Ovary (tissue), 9 donors: Measurements from ENCODE around the gene PADI4. TPM values are rescaled to one million over a fixed set of nuclear protein-coding genes. Genes with fewer than 3 reads are reported as not detected.
A peak's percentile ranks its signal among the peaks of the same experiment; 100 is the strongest.

Experiments
- DNase-seq, 5 donors: peaks; one replicate each; pipeline ENCODE4 v3.0.0-alpha.2; 2019 to 2020
- H3K27ac ChIP-seq, 2 donors: fragments of 200-600 bp; one replicate each; pipeline versions ENCODE4 v1.5.1 to v1.8.0; 2019 to 2022
- H3K27me3 ChIP-seq: fragments of 200-600 bp; one replicate; pipeline ENCODE4 v1.8.0; 2022
- H3K36me3 ChIP-seq: fragments of 200-600 bp; sonication (generic); one replicate; pipeline ENCODE4 v1.5.1; 2019
- H3K4me1 ChIP-seq: one replicate; pipeline ENCODE4 v1.8.1; 2013; ENCODE audit warnings: mild to moderate bottlenecking, moderate library complexity; ENCODE audit not compliant: insufficient read depth
- H3K4me3 ChIP-seq: fragments of 200-600 bp; sonication (generic); one replicate; pipeline ENCODE4 v1.5.1; 2017
- H3K9me3 ChIP-seq, 2 donors: fragments of 200-600 bp in 1 of 2; sonication (generic) in 1 of 2; one replicate each; pipeline versions ENCODE4 v1.5.1 to v1.8.1; 2013 to 2019; ENCODE audit warnings: mild to moderate bottlenecking in 1 of 2, moderate library complexity in 1 of 2
- CTCF ChIP-seq, 3 donors: fragments of 450-650 bp in 2 of 3; fragments of 200-600 bp in 1 of 3; IDR thresholded peaks; one replicate each; pipeline versions ENCODE4 v1.5.1 to v1.8.0; 2016 to 2022; ENCODE audit warnings: antibody characterized with exemption in 3 of 3, mild to moderate bottlenecking in 1 of 3
- EP300 ChIP-seq: sonication (generic); formaldehyde crosslinking; IDR thresholded peaks from one replicate; pipeline ENCODE4 v1.6.1; 2017; ENCODE audit warnings: antibody characterized with exemption
- POLR2A ChIP-seq: fragments of 450-650 bp; IDR thresholded peaks from one replicate; pipeline ENCODE4 v1.6.1; 2017; ENCODE audit warnings: antibody characterized with exemption, mild to moderate bottlenecking, moderate library complexity
- WGBS, 3 donors: extraction: QIAGEN DNeasy Blood & Tissue Kit in 1 of 3; methylation state at CpG; one replicate each; pipeline versions ENCODE4 v1.1.5 to v1.1.7; 2013 to 2017; 5-methylcytosine and 5-hydroxymethylcytosine counted together
- intact Hi-C, 4 donors: fragments of 100-400 bp; cut with DNase I; formaldehyde crosslinking; loops; one replicate each; pipeline versions ENCODE4 v1.11.0 to v1.15.1; 2022 to 2023
- polyA plus RNA-seq, 2 donors: library from polyadenylated mRNA; stranded (reverse); fragments of 200-250 nt in 1 of 2; fragments of 350-450 nt in 1 of 2; fragmentation: Illumina TruSeq in 1 of 2; extraction: RNeasy Lipid Tissue Mini Kit (QIAGEN cat#74804) in 1 of 2; gene quantifications; one replicate each; pipeline ENCODE4 v1.2.3, GENCODE V29; 2013 to 2014
- total RNA-seq, 7 donors: library from RNA; depleted of rRNA in 2 of 7; stranded (reverse); fragments of >200 nt in 2 of 7; fragmentation: NEBNext Ultra II Directional in 3 of 7; extraction: Animal tissue kit (Norgen Biotek cat#: 25700) in 3 of 7; gene quantifications; one replicate each; pipeline versions ENCODE4 v1.1.0 to v1.2.4, GENCODE V29; 2016 to 2023
- donor health status: DM: no; HTN: no; CAD: no; lungs with moderate emphysema.
- donor health status: DM: no; HTN: no; CAD: no.
- donor health status: Bipolar disorder and iron deficiency.
- donor health status: DM: yes; HTN: yes; CAD: no.
- donor health status: DM: no; HTN: no; CAD: no.
- donor health status: DM: yes; HTN: yes; CAD: no.

PADI4 gene
- total and polyA plus RNA-seq, 9 donors: 0.10 to 1.8 (median 0.25) TPM; not detected in 3

GRCh38 chr1:17346046-17346789 is 38.2 kb downstream of the PADI4 start:
- intact Hi-C loops: no loop called here
- WGBS, 3 donors: 80 to 86% (median 82%) methylated on average over 9 of the region's 9 CpGs
- TF ChIP-seq POLR2A (no peak), EP300 (no peak), CTCF (IDR thresholded peaks at IDR 0.05) (no peak)
- Histone ChIP-seq H3K4me1 (no peaks in the 10 kb centered on the region), H3K27ac (no peak overlapping the region), H3K36me3 (no peaks in the 10 kb centered on the region), H3K9me3 (no peaks in the 10 kb centered on the region), H3K27me3 (no peaks in the 10 kb centered on the region), H3K4me3 (no peak overlapping the region)
- no peak for DNase-seq

GRCh38 chr1:17347769-17348592 is 40.0 kb downstream of the PADI4 start:
- no peaks in the 10 kb centered on the region for H3K27me3 ChIP-seq
- H3K9me3 ChIP-seq: no peaks in the 10 kb centered on the region
- H3K4me3 ChIP-seq: no peak overlapping the region
- intact Hi-C loops: no loop called here
- H3K27ac ChIP-seq: no peak overlapping the region
- WGBS, 3 donors: 39 to 52% (median 49%) methylated on average over 19 of the region's 19 CpGs
- TF ChIP-seq EP300 (no peak), CTCF (IDR thresholded peaks at IDR 0.05) (no peak), POLR2A (no peak)
- no peaks in the 10 kb centered on the region for H3K4me1 ChIP-seq
- H3K36me3 ChIP-seq: no peaks in the 10 kb centered on the region
- DNase-seq: no peak

GRCh38 chr1:17348593-17349234 is 40.7 kb downstream of the PADI4 start:
- Histone ChIP-seq H3K27ac (no peak overlapping the region), H3K27me3 (no peaks in the 10 kb centered on the region), H3K36me3 (no peaks in the 10 kb centered on the region), H3K4me3 (no peak overlapping the region), H3K4me1 (no peaks in the 10 kb centered on the region), H3K9me3 (no peaks in the 10 kb centered on the region)
- TF ChIP-seq EP300: no peak
- no peak for TF ChIP-seq POLR2A
- TF ChIP-seq CTCF (IDR thresholded peaks at IDR 0.05): no peak
- WGBS, 3 donors: 57 to 68% (median 65%) methylated on average over 14 of the region's 14 CpGs
- DNase-seq: peak in 1 of 5 donors; percentile 2
- intact Hi-C loops: no loop called here

GRCh38 chr1:17350083-17350482 is 42.1 kb downstream of the PADI4 start:
- Histone ChIP-seq H3K36me3 (no peaks in the 10 kb centered on the region), H3K4me1 (no peaks in the 10 kb centered on the region), H3K9me3 (no peaks in the 10 kb centered on the region), H3K4me3 (no peak overlapping the region), H3K27ac (no peak overlapping the region), H3K27me3 (no peaks in the 10 kb centered on the region)
- DNase-seq: no peak
- intact Hi-C loops: no loop called here
- 66 to 70% methylated on average over 8 of the region's 8 CpGs; no CpG with 5 or more reads in 1 of the 3 donors for WGBS, 3 donors
- TF ChIP-seq POLR2A: no peak
- no peak for TF ChIP-seq CTCF (IDR thresholded peaks at IDR 0.05)
- no peak for TF ChIP-seq EP300
